CD1c-positive myeloid dendritic cell (primary cell): ENCODE data around the gene CXCL16.

Experiments used
- DNase-seq: peaks from one replicate; pipeline ENCODE4 v3.0.0-alpha.2; 2016; ENCODE audit errors: extremely low spot score

Gene CXCL16

GRCh38 chr17:4739122-4740024 is at the start of gene CXCL16, which contains the start of gene ZMYND15:
Gene CXCL16, minus strand, starts transcription at chr17:4739928. Its CDS starts 589 bp downstream, at chr17:4739339.
Gene ZMYND15, plus strand, starts transcription at chr17:4739833. Its CDS starts 716 bp downstream, at chr17:4740549.
- peak; percentile 90 for DNase-seq

- no peak for DNase-seq
These were observed 49.3 kb upstream of the CXCL16 start, which contains the start of gene GLTPD2 for GRCh38 chr17:4788807-4789700. Gene GLTPD2, plus strand, starts transcription at chr17:4788964. Its CDS starts 48 bp downstream, at chr17:4789012.

GRCh38 chr17:4788159-4788806 is 48.6 kb upstream of the CXCL16 start:
- DNase-seq: no peak

DNA sequence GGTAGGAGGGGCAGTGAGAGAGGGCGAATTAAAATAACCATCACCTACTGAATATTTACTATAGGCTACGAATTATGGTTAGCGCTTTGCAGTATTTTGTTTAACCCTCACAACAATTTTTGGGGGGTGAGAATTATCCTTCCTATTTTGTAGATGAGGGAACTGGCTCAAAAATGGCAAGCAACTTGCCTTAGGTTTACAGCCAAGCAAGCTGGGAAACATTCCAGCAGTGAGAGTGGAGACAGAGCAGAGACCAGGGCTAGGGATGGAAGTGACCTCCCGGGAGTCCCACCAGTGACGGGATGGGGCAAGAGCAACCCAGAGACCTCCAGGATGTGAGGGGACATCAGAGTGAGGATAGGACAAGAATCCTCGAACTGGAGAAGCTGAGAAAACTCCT is 46.8 kb upstream of the CXCL16 start:
- no peak for DNase-seq

DNA sequence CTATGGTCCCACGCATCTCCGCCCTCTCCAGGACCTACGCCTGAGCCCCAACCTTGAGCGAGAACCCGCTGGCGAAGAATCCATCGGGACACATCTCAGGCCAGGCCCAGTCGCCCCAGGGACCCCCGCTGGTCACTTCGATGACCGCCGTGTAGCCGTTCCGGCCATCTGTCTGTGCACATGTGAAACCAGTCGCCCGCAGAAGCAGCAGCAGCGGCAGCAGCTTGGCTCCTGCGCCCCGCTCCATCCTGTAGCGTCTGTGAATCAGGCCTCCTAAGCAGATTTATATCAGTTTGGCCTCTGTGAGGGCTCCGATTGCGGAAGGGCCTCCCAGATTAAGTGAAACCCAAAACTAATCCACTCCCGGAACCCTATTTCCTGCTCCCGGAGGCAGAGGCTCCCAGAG is 46.4 kb upstream of the CXCL16 start, which contains the start of gene VMO1:
VMO1 (minus strand) TSS at position 259 of the 406 bp plus-strand sequence; CDS start at position 247, 12 bp downstream.
- DNase-seq: peak; percentile 40

- peak; percentile 26 for DNase-seq
These were observed 45.8 kb upstream of the CXCL16 start for GRCh38 chr17:4785311-4786105.

GRCh38 chr17:4782652-4783051 is 42.9 kb upstream of the CXCL16 start:
- peak; percentile 48 for DNase-seq

DNA sequence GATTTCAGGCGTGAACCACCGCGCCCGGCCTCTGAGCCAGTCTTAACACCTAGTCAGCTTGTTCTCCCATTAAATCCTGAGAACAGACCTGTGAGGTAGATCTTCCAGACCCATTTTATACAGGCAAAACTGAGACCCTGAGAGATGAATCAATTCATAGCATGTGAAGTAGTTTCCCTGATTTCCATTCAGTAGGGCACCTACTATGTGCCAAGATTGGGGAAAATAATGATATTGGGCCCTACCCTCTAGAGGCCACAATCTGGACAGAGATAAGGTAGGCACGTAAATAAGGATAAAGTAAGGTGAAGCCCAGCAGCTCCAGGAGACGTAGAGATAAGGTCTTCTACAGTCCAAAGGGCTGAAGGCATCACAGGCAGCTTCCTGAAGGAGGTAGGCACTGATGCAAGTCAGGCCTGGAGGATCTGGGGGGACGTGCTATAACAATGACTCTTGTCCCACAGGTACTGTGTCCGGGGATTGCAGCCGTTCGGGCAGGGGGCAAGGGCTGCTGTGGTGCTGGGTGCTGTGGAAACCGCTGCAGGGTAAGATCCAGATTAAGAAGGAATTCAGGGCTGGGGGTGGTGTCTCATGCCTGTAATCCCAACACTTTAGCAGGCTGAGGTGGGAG is 40.7 kb upstream of the CXCL16 start:
- no peak for DNase-seq

GRCh38 chr17:4777969-4778760 is 38.4 kb upstream of the CXCL16 start:
- no peak for DNase-seq

DNA sequence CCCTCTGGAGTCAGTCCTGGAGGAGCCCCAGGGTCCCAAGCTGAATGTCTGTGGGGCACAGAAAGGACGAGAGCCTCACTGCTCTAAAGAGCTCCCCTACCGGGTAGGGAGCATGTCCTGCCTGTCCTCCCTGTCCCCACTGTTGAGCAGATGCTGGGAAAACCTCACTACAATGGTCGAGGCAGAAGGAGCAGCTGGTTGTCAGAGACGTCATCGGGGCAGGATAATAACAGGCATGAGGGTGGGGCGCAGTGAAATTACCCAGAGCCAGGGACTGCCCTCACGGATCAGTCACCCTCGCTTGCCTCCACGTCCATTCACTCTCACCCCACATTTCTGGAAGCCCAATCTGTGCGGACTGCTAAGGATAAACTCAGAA is 32.5 kb upstream of the CXCL16 start:
- no peak for DNase-seq

DNA sequence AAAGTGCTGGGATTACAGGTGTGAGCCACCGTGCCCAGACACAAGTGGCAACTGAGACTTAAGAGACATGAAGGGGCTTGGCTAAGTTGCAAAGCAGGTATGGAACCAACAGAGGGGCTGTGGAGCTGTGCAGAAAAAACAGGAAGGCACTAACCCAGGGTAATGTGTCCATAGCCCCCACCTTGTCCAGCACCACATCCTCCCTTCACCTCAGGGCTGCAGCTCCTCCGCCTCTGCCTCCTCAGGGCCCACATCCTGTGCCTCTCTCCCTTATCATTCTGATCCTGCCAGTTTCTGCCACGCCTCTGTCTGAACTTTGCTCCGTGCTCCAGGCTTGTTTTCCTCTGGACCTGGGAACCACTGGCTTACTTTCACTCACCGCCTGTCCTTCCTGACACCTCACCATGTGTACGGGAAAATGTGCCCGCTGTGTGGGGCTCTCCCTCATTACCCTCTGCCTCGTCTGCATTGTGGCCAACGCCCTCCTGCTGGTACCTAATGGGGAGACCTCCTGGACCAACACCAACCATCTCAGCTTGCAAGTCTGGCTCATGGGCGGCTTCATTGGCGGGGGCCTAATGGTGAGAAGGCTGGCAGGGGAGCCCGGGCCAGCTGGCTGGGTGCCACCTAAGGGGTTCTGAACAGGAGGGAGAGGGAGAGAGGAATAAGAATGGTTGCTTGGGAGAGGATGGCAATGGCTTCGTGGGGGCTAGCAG is 31.9 kb upstream of the CXCL16 start, which contains the start of gene TM4SF5:
TM4SF5 (plus strand) TSS at position 368 of the 716 bp plus-strand sequence; CDS start at position 405, 37 bp downstream.
- DNase-seq: no peak

DNA sequence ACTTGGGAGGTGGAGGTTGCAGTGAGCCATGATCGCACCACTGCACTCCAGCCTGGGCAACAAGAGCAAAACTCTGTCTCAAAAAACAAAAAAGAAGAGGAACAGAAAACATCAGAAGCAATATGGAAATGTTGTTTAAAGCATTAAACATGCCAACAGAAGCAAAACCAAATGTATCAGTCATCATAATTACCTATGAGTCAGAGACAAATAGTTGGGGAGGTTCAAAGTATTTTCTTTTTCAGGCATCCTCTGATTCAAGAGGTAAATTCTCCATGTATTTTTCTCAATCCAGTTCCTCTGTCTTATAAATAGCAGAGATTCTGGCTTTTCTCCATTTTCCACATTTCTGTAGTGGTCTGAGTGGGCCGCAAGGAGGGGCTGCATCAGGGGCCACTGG is 29.9 kb upstream of the CXCL16 start:
- DNase-seq: no peak

DNA sequence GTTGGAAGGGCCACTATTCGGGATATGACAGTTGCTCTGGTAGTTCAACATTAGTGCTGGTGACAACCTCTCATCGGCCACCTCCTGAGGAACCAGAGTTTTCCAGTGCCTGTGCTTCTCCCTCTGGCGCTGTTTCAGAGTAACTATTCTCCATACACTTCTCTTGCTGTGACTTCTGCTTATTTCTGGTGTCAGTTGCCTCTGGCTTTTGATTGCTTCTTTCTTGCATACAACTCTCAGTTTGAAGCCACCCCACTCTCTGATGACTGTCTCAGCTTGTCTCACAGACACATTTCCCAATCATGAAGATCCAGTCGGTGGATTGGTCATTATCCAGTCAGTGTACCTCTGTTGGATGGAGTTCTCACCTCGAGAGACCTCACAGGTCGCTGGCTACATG is 28.6 kb upstream of the CXCL16 start:
- peak; percentile 87 for DNase-seq

DNA sequence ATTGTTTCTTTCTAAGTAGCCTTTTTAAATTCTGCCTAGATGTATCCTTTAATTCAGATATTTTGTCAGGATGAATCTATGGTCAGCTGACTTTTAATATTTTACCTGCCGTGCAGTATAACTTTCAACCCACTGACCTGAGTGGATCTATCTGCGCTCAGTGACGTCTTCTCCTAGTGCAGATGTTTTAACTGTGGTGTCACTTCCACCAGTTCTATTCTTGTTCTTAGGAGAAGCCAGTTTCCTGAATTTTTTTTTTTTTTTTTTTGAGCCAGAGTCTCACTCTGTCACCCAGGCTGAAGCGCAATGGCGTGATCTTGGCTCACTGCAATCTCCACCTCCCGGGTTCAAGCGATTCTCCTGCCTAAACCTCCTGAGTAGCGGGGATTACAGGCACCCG is 27.0 kb upstream of the CXCL16 start:
- DNase-seq: peak; percentile 77

DNA sequence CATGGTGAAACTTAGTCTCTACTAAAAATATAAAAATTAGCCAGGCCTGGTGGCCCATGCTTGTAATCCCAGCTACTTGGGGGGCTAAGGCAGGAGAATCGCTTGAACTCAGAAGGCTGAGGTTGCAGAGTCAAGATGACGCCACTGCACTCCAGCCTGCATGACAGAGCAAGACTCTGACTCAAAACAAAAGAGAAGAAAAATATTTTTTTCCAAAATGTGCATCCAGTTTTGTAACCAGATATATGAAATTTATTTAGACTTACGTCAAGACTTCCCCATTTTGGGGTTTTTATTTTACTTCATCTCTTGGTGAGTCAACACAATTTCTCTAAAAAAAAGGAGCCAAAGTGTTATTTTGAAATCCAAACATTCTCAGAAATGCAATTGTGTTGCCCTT is 26.5 kb upstream of the CXCL16 start:
- DNase-seq: peak; percentile 96

DNA sequence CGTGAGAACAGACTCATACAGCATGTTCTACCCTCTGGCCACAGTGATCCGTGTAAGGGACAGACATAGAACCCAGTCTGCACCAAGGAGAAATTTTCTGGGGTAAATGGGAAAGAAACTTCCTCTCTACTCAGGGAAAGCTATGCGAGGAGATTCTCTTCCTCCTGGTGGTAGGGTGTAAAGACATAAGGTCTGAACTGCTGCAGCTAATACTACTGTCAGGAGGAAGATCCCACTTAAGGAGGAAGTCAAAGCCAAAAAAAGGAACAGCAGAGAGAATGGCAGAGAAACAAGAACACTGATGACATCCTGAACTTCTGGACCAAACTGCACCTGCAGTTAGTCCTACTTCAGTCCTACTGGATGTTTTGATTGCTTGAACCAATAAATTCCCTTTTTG is 24.9 kb upstream of the CXCL16 start:
- DNase-seq: peak; percentile 88

DNA sequence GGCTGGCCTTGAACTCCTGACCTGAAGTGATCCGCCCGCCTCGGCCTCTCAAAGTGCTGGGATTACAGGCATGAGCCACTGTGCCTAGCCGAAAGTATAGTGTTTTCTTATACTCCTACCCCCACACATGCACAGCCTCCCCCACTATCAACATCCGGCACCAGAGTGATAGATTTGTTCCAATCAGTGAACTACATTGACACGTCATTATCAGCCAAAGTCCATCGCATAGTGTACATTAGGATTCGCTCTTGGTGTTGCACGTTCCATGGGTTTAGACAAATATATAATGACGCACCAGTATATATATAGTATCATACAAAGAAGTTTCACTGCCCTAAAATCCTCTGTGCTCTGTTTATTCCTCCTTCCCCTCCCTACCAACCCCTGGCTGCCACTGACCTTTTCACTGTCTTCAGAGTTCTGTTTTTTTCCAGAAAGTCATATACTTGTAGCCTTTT is 20.1 kb upstream of the CXCL16 start:
- DNase-seq: peak; percentile 91

GRCh38 chr17:4753392-4753791 is 13.7 kb upstream of the CXCL16 start:
- DNase-seq: no peak

GRCh38 chr17:4751932-4752331 is 12.2 kb upstream of the CXCL16 start:
- peak; percentile 55 for DNase-seq
